GM23248 (cell line): ENCODE data around the gene DENND6B.

Experiments
- EZH2 ChIP-seq: fragments of 200-600 bp; sonication (generic); IDR thresholded peaks from 2 replicates; pipeline ENCODE4 v1.6.1; 2018; ENCODE audit warnings: antibody characterized with exemption, mild to moderate bottlenecking; ENCODE audit not compliant: insufficient read depth, poor library complexity, severe bottlenecking
- EZH2phosphoT487 ChIP-seq: fragments of 200-600 bp; sonication (generic); IDR thresholded peaks from 2 replicates; pipeline ENCODE4 v1.6.1; 2018; ENCODE audit warnings: antibody characterized with exemption, moderate library complexity, mild to moderate bottlenecking, low read depth; ENCODE audit not compliant: insufficient read depth

DNA sequence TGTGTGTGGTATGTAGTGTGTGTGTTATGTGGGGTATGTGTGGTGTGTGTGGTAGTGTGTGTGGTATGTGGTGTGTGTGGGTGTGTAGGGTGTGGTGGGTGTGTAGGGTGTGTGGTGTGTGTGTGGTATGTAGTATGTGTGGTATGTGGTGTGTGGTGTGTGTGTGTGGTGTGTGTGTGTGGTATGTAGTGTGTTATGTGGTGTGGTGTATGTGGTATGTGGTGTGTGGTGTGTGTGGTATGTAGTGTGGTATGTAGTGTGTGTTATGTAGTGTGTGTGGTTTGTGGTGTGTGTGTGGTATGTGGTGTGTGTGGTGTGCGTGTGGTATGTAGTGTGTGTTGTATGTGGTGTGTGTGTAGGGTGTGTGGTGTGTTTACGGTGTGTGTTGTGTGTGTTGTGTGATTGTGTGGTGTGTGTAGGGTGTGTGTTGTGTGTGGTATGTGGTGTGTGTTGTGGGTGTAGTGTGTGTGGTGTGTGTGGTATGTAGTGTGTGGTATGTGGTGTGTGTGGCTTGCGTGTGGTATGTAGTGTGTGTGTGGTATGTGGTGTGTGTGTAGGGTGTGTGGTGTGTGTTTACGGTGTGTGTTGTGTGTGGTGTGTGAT lies 12.1 kb upstream of the DENND6B start:
- TF ChIP-seq EZH2phosphoT487 (no peak), EZH2 (no peak)
